Measurements from ENCODE around the gene GALNS.

The GALNS gene

DNA sequence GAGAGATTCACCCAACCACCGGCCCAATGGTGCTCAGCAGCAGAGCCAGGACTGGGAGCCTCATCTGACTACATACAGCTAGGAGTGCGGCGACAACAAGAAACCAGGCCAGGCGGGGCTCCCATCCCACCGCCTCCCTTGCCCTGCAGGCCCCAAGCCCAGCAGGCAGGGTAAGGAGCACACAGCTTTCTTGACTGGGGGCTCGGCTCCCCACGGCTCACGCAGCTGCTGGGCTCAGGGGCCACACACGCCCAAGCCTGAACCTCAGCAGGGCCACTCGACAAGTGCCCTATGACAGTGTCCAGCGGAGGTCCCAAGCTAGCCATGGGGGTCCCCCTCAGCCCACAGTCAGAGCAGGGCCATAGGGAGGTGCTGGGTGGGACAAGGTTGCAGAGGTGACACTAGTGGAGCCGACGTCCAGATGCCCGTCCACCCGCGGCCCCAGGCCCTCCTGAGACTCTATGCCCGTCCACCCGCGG is 85.4 kb downstream of the GALNS start:
- TF ChIP-seq FOXP2 (optimal IDR thresholded peaks at IDR 0.05; ENCODE audit: control extremely low read depth, extremely low read length, insufficient read depth) (no peak), POLR2AphosphoS5 (IDR thresholded peaks at IDR 0.05; ENCODE audit: borderline replicate concordance, low read depth, low read length) (peak; percentile 12; the same call in 1 of the 2 replicates)
- Histone ChIP-seq H3K9ac (ENCODE audit: insufficient read length) (peak overlapping the region; percentile 15), H3K27ac (peak overlapping the region; percentile 73), H3K36me3 (ENCODE audit: insufficient read depth, low read length) (no peaks in the 10 kb centered on the region), H3K9me3 (ENCODE audit: low read depth, low read length) (no peaks in the 10 kb centered on the region), H3K4me3 (peak overlapping the region; percentile 66)
- DNase-seq (ENCODE audit: low read depth, low spot score) = no peak

- Histone ChIP-seq H3K9ac (ENCODE audit: insufficient read length) (peak overlapping the region; percentile 15), H3K36me3 (ENCODE audit: insufficient read depth, low read length) (no peaks in the 10 kb centered on the region), H3K4me3 (peak overlapping the region; percentile 66), H3K9me3 (ENCODE audit: low read depth, low read length) (no peaks in the 10 kb centered on the region), H3K27ac (peak overlapping the region; percentile 73)
- TF ChIP-seq EZH2 (IDR thresholded peaks at IDR 0.05) = no peak
- peak; percentile 41; the same call in 1 of the 2 replicates for TF ChIP-seq POLR2AphosphoS5 (IDR thresholded peaks at IDR 0.05; ENCODE audit: borderline replicate concordance, low read depth, low read length)
- no peak for TF ChIP-seq FOXP2 (optimal IDR thresholded peaks at IDR 0.05; ENCODE audit: control extremely low read depth, extremely low read length, insufficient read depth)
- DNase-seq (ENCODE audit: low read depth, low spot score) = no peak
Observed at GRCh38 chr16:88770461-88771293, 86.1 kb downstream of the GALNS start.

DNA sequence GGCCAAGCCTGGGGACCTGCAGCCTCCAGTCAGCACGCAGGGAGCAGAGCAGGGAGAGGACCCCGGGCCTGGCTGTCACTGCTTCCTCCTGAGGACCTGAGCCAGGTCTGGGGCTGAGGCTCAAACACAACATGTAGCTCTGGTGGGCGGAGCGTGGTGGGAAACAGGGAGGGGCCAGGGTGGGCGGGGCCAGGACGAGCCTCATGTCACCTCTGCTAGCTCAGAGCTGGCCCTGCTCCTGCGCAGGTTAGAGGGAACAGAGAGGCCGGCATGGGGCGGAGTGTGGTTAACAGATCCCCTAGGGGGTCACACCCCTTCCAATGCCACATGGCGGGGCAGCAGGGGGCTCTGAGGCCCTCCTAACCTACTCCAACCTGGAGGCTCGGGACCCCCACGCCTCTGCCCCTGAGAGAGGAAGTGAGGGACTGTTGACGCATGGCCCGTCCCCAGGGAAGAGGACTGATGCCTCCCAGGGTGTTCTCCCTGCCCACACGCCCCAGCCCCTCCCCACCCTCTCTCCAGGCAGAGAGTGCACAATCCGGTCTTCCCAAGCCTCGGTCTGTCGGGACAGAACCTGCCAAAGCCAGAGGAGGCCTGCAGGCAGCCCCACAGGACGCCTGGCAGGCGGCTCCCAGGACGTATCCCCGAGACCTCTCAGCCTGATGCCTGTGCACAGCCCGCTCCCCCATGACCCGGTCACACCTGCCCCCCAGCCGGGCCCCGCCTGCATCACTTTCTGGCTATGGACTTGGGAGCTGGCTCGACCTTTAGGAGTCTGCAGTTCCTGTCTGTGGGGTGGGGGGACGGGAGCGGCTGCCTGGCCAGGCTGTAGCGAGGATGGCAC is 86.9 kb downstream of the GALNS start:
- Histone ChIP-seq H3K4me3 (no peak overlapping the region), H3K27ac (peak overlapping the region; percentile 54; the same call in 1 of the 2 replicates), H3K36me3 (ENCODE audit: insufficient read depth, low read length) (no peaks in the 10 kb centered on the region), H3K9me3 (ENCODE audit: low read depth, low read length) (no peaks in the 10 kb centered on the region), H3K9ac (ENCODE audit: insufficient read length) (no peak overlapping the region)
- no peak for TF ChIP-seq POLR2AphosphoS5 (IDR thresholded peaks at IDR 0.05; ENCODE audit: borderline replicate concordance, low read depth, low read length)
- TF ChIP-seq EZH2 (IDR thresholded peaks at IDR 0.05) = no peak
- no peak for TF ChIP-seq FOXP2 (optimal IDR thresholded peaks at IDR 0.05; ENCODE audit: control extremely low read depth, extremely low read length, insufficient read depth)
- no peak for DNase-seq (ENCODE audit: low read depth, low spot score)

- Histone ChIP-seq H3K4me3 (no peak overlapping the region), H3K27ac (no peak overlapping the region)
- DNase-seq (ENCODE audit: low read depth, low spot score) = no peak
Observed at GRCh38 chr16:88768071-88768783, 88.5 kb downstream of the GALNS start.

DNA sequence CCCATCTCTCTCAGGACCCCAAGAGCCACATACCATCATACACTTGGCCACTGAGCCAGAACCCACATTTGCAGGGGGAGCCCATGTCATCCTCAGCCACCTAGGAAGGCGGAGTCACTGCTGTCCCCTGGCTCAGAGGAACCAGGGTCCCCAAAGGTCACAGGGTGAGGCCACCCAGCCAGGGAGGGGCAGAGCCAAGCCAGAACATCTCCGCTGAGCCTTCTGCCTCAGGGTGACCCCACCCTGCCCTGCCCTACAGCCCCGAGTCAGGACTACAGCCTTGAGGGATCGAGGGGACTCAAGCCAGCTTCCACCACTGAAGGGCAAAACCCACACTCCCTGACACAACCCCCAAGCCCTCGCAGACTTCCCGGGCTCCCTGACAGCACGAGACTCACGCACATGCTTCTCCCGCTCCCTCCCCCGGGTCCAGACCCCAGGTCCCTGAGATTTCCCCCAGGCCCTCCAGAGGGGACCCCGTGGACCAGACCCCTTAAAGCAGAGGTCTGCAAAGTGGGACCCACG is 89.1 kb downstream of the GALNS start:
- H3K4me3 ChIP-seq = no peak overlapping the region
- DNase-seq (ENCODE audit: low read depth, low spot score) = no peak
- H3K27ac ChIP-seq = no peak overlapping the region
- no peaks in the 10 kb centered on the region for H3K9me3 ChIP-seq (ENCODE audit: low read depth, low read length)
- H3K36me3 ChIP-seq (ENCODE audit: insufficient read depth, low read length) = no peaks in the 10 kb centered on the region
- TF ChIP-seq POLR2AphosphoS5 (IDR thresholded peaks at IDR 0.05; ENCODE audit: borderline replicate concordance, low read depth, low read length) (no peak), EZH2 (IDR thresholded peaks at IDR 0.05) (no peak), FOXP2 (optimal IDR thresholded peaks at IDR 0.05; ENCODE audit: control extremely low read depth, extremely low read length, insufficient read depth) (no peak)
- no peak overlapping the region for H3K9ac ChIP-seq (ENCODE audit: insufficient read length)

More at GRCh38 chr16:88768071-88768783, 88.5 kb downstream of the GALNS start:
- TF ChIP-seq POLR2AphosphoS5 (IDR thresholded peaks at IDR 0.05; ENCODE audit: borderline replicate concordance, low read depth, low read length) = no peak
- no peak for TF ChIP-seq FOXP2 (optimal IDR thresholded peaks at IDR 0.05; ENCODE audit: control extremely low read depth, extremely low read length, insufficient read depth)
- TF ChIP-seq EZH2 (IDR thresholded peaks at IDR 0.05) = no peak
- H3K9me3 ChIP-seq (ENCODE audit: low read depth, low read length) = no peaks in the 10 kb centered on the region
- no peak overlapping the region for H3K9ac ChIP-seq (ENCODE audit: insufficient read length)
- no peaks in the 10 kb centered on the region for H3K36me3 ChIP-seq (ENCODE audit: insufficient read depth, low read length)

DNA sequence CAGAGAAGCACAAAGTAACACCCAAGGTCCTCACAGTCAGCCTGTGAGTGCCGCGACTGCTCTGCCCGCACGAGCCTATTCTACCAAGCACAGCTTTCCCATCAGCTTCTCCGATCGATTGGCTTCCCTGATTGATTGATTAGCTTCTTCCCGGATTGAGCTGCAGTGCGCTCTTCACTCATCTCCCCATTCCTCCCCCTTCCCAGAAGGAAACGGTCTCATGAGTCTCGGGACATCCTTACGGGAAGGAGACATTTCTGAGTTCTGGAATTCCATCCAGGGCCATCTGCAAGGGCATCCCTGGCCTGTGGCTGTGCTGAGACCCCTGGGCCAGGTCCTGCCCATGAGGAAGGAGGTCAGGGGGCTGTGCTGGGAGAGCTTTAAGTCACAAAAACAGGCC is 89.8 kb downstream of the GALNS start:
- no peak for TF ChIP-seq POLR2AphosphoS5 (IDR thresholded peaks at IDR 0.05; ENCODE audit: borderline replicate concordance, low read depth, low read length)
- no peak for TF ChIP-seq FOXP2 (optimal IDR thresholded peaks at IDR 0.05; ENCODE audit: control extremely low read depth, extremely low read length, insufficient read depth)
- TF ChIP-seq EZH2 (IDR thresholded peaks at IDR 0.05) = no peak
- Histone ChIP-seq H3K36me3 (ENCODE audit: insufficient read depth, low read length) (no peaks in the 10 kb centered on the region), H3K4me3 (no peak overlapping the region), H3K27ac (no peak overlapping the region), H3K9me3 (ENCODE audit: low read depth, low read length) (no peaks in the 10 kb centered on the region), H3K9ac (ENCODE audit: insufficient read length) (no peak overlapping the region)
- DNase-seq (ENCODE audit: low read depth, low spot score) = no peak

DNA sequence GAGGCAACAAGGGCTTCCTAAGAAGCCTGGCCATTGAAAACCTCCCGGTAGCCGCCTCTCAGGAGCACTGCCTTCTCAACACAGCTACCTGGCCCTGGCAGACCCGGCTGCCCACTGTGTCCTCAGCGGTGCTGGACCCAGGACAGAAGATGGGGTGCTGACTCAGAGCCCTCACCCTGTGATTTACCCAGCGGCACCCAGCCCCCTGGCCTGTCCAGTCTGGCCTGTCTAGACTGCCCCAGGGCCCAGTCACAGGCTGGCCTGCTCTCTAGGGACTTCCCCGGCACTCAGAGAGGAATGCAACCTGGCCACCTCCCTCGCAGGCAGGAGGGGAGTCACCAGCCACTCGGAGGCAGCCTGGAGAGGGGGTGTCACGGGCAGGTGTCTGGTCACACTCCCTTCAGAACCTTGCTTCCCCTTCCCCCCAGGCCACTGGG is 91.8 kb downstream of the GALNS start:
- Histone ChIP-seq H3K36me3 (ENCODE audit: insufficient read depth, low read length) (no peaks in the 10 kb centered on the region), H3K4me3 (no peak overlapping the region), H3K27ac (no peak overlapping the region), H3K9me3 (ENCODE audit: low read depth, low read length) (no peaks in the 10 kb centered on the region), H3K9ac (ENCODE audit: insufficient read length) (no peak overlapping the region)
- DNase-seq (ENCODE audit: low read depth, low spot score) = no peak
- TF ChIP-seq EZH2 (IDR thresholded peaks at IDR 0.05) = no peak
- TF ChIP-seq FOXP2 (optimal IDR thresholded peaks at IDR 0.05; ENCODE audit: control extremely low read depth, extremely low read length, insufficient read depth) = no peak
- no peak for TF ChIP-seq POLR2AphosphoS5 (IDR thresholded peaks at IDR 0.05; ENCODE audit: borderline replicate concordance, low read depth, low read length)

Data from SK-N-MC (cell line).